NCI-H524 treated with DMSO at 0.1 percent for 48 hours (cell line): Measurements from ENCODE around the gene COX19.
"Not testable (repeated sequence)": the region's sequence is repeated elsewhere in the genome, so short reads cannot be mapped to it uniquely, and the experiment has no call there.

Source experiments
- DNase-seq: peaks from one replicate; lab custom pipeline; 2025; lab: John Stamatoyannopoulos, UW

Gene COX19

GRCh38 chr7:1010226-1010625 is 34.9 kb upstream of the COX19 start:
- DNase-seq, result no peak

- DNase-seq, result no peak
Observed at GRCh38 chr7:1009747-1010146, 34.4 kb upstream of the COX19 start.

GRCh38 chr7:1008733-1009363 is 33.5 kb upstream of the COX19 start:
- no peak for DNase-seq

GRCh38 chr7:1007901-1008300 is 32.6 kb upstream of the COX19 start:
- DNase-seq, result no peak

- DNase-seq, result no peak
Observed at GRCh38 chr7:1005303-1005702, 30.0 kb upstream of the COX19 start.

- no peak for DNase-seq
Observed at GRCh38 chr7:1004018-1004852, 28.9 kb upstream of the COX19 start.

GRCh38 chr7:1002445-1002844 is 27.1 kb upstream of the COX19 start:
- DNase-seq, result not testable (repeated sequence)

GRCh38 chr7:1002026-1002425 is 26.7 kb upstream of the COX19 start:
- DNase-seq, result not testable (repeated sequence)

- DNase-seq, result not testable (repeated sequence)
Observed at GRCh38 chr7:1001069-1001770, 25.9 kb upstream of the COX19 start.

GRCh38 chr7:999941-1000935 is 24.9 kb upstream of the COX19 start:
- no peak for DNase-seq

- no peak for DNase-seq
Observed at GRCh38 chr7:999149-999879, 24.0 kb upstream of the COX19 start.

GRCh38 chr7:997404-998395 is 22.4 kb upstream of the COX19 start:
- DNase-seq, result no peak

GRCh38 chr7:996079-996872 is 20.9 kb upstream of the COX19 start:
- DNase-seq, result no peak

- no peak for DNase-seq
Observed at GRCh38 chr7:995571-995970, 20.2 kb upstream of the COX19 start.

GRCh38 chr7:994592-995308 is 19.4 kb upstream of the COX19 start:
- DNase-seq, result no peak

GRCh38 chr7:992709-993607 is 17.6 kb upstream of the COX19 start:
- DNase-seq, result peak; percentile 46
